Uterus (tissue), 4 donors: ENCODE results near the gene LMBR1L. TPM values are rescaled to one million over a fixed set of nuclear protein-coding genes. Genes with fewer than 3 reads are reported as not detected.

Experiments
- DNase-seq, 2 donors: peaks; one replicate each; pipeline ENCODE4 v3.0.0-alpha.2; 2019 to 2020
- H3K27ac ChIP-seq, 2 donors: fragments of 200-600 bp; sonication (generic); 1 replicate in 1 of 2; 2 replicates in 1 of 2; pipeline ENCODE4 v1.5.1; 2016 to 2018
- H3K27me3 ChIP-seq, 2 donors: fragments of 200-600 bp; sonication (generic); one replicate each; pipeline ENCODE4 v1.5.1; 2018 to 2019; ENCODE audit warnings: control low read depth in 1 of 2
- H3K36me3 ChIP-seq, 2 donors: fragments of 200-600 bp; sonication (generic); one replicate each; pipeline ENCODE4 v1.5.1; 2019; ENCODE audit warnings: control low read depth in 1 of 2
- H3K4me1 ChIP-seq, 2 donors: fragments of 200-600 bp; sonication (generic); one replicate each; pipeline ENCODE4 v1.5.1; 2018 to 2019; ENCODE audit warnings: control low read depth in 1 of 2
- H3K4me3 ChIP-seq, 2 donors: fragments of 200-600 bp; sonication (generic); 1 replicate in 1 of 2; 2 replicates in 1 of 2; pipeline ENCODE4 v1.5.1; 2018 to 2019; ENCODE audit warnings: mild to moderate bottlenecking in 1 of 2
- H3K9me3 ChIP-seq, 2 donors: fragments of 200-600 bp; sonication (generic); one replicate each; pipeline ENCODE4 v1.5.1; 2019; ENCODE audit warnings: control low read depth in 1 of 2
- CTCF ChIP-seq, 4 experiments: fragments of 200-600 bp in 2 of 4; fragments of 450-650 bp in 2 of 4; sonication (generic) in 2 of 4; IDR thresholded peaks; one replicate each; pipeline ENCODE4 v1.5.1; 2016 to 2019; ENCODE audit warnings: antibody characterized with exemption in 4 of 4, mild to moderate bottlenecking in 2 of 4, moderate library complexity in 1 of 4
- POLR2A ChIP-seq, 2 donors: fragments of 450-650 bp; IDR thresholded peaks; one replicate each; pipeline ENCODE4 v1.6.1; 2016; ENCODE audit warnings: antibody characterized with exemption in 2 of 2, mild to moderate bottlenecking in 1 of 2, moderate library complexity in 1 of 2
- intact Hi-C: fragments of 100-400 bp; cut with DNase I; formaldehyde crosslinking; loops from one replicate; pipeline ENCODE4 v1.15.1; 2023; ENCODE audit warnings: low total_unique reads
- total RNA-seq, 4 donors: library from RNA; depleted of rRNA in 3 of 4; stranded (reverse); fragments of >200 nt in 3 of 4; gene quantifications; one replicate each; pipeline versions ENCODE4 v1.1.0 to v1.2.4, GENCODE V29; 2014 to 2023
- donor health status: DM: yes; HTN: yes; CAD: no.

LMBR1L gene
- total RNA-seq, 4 donors from 2014 or later: 22.1 to 114 (median 43.2) TPM

- Histone ChIP-seq H3K27ac (no peak overlapping the region), H3K4me3 (peak overlapping the region; percentile 24 to 29), H3K9me3 (no peaks in the 10 kb centered on the region), H3K27me3 (peaks cover 0 to 6% of the 10 kb centered on the region in 2 donors), H3K36me3 (no peaks in the 10 kb centered on the region), H3K4me1 (peaks cover 5 to 26% of the 10 kb centered on the region in 2 donors)
- peak in 1 of 2 donors; percentile 35 for DNase-seq
- TF ChIP-seq POLR2A (IDR thresholded peaks at IDR 0.05) (no peak), CTCF (IDR thresholded peaks at IDR 0.05) (peak in 2 of 4 experiments; percentile 6 to 18)
- intact Hi-C loops: no loop called here
Measured at GRCh38 chr12:49089821-49090773, 20.6 kb downstream of the LMBR1L start.

GRCh38 chr12:49088932-49089330, 21.7 kb downstream of the LMBR1L start:
- Histone ChIP-seq H3K9me3 (no peaks in the 10 kb centered on the region), H3K27me3 (peaks cover 0 to 2% of the 10 kb centered on the region in 2 donors), H3K4me3 (no peak overlapping the region), H3K27ac (peak overlapping the region in 1 of 2 donors; percentile 93), H3K36me3 (no peaks in the 10 kb centered on the region), H3K4me1 (peaks cover 0 to 16% of the 10 kb centered on the region in 2 donors)
- TF ChIP-seq CTCF (IDR thresholded peaks at IDR 0.05) (no peak), POLR2A (IDR thresholded peaks at IDR 0.05) (no peak)
- intact Hi-C loops: no loop called here
- no peak for DNase-seq

- Histone ChIP-seq H3K36me3 (no peaks in the 10 kb centered on the region), H3K9me3 (no peaks in the 10 kb centered on the region), H3K4me1 (peaks cover 0 to 16% of the 10 kb centered on the region in 2 donors), H3K27me3 (no peaks in the 10 kb centered on the region), H3K4me3 (no peak overlapping the region), H3K27ac (peak overlapping the region; percentile 75 to 93)
- TF ChIP-seq CTCF (IDR thresholded peaks at IDR 0.05): peak; percentile 89 to 94 (median 92)
- TF ChIP-seq POLR2A (IDR thresholded peaks at IDR 0.05): no peak
- DNase-seq: peak; percentile 86 to 91
- intact Hi-C loops: no loop called here
Measured at GRCh38 chr12:49088150-49088931, 22.3 kb downstream of the LMBR1L start.

GRCh38 chr12:49086116-49086515, 24.5 kb downstream of the LMBR1L start:
- Histone ChIP-seq H3K9me3 (no peaks in the 10 kb centered on the region), H3K4me3 (no peak overlapping the region), H3K27ac (peak overlapping the region; percentile 75 to 93), H3K4me1 (peaks cover 0 to 9% of the 10 kb centered on the region in 2 donors), H3K27me3 (no peaks in the 10 kb centered on the region), H3K36me3 (no peaks in the 10 kb centered on the region)
- TF ChIP-seq CTCF (IDR thresholded peaks at IDR 0.05) (no peak), POLR2A (IDR thresholded peaks at IDR 0.05) (peak in 1 of 2 donors; percentile 13)
- DNase-seq: peak in 1 of 2 donors; percentile 39
- intact Hi-C loops: no loop called here
